Measurements from ENCODE around the gene SNCAIP.
"Not testable (repeated sequence)": the region's sequence is repeated elsewhere in the genome, so short reads cannot be mapped to it uniquely, and the experiment has no call there.

SNCAIP gene

GRCh38 chr5:122363623-122364022 lies 51.6 kb downstream of the SNCAIP start:
- no peak for DNase-seq

DNA sequence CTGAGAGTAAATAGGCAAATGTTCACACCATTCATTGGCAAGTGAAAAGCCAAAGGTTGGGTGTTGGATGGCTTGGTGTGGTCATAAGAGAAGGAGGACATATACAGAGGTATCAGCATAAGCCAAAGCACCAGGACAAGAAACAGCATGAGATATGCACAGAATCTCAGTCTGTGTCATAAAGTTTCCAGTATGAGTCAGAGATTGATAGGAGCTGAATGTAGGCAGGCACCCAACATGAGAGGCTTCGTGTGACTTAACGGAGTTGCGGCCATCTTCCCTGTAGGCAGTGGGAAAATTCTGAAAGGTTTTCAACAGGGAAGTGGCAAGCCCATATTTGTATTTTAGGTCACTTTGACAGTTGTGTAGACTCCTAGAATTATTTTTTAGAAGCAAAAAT lies 54.5 kb downstream of the SNCAIP start:
- no peak for DNase-seq

DNA sequence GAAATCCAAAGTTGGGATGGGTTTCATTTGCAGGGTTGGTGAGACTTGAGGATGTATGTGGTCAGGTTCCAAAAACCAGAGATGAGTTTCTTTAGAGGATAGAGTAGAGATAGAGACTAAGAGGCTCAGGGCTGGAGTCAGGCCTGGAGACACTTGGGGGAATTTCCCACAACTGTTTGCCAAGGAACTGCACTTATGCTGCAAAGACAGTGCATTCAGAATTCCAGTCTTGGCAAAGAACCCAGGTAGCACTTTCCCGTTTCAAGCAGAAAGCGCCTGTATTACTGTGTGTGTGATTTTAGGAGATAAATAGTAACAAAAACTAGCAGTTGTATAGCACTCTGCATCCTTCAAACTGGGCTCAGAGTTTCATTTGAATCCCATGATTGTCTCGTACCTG lies 55.4 kb downstream of the SNCAIP start:
- no peak for DNase-seq

GRCh38 chr5:122368510-122369251 lies 56.6 kb downstream of the SNCAIP start:
- DNase-seq, result no peak

- no peak for DNase-seq
These were observed 57.3 kb downstream of the SNCAIP start for GRCh38 chr5:122369253-122369815.

DNA sequence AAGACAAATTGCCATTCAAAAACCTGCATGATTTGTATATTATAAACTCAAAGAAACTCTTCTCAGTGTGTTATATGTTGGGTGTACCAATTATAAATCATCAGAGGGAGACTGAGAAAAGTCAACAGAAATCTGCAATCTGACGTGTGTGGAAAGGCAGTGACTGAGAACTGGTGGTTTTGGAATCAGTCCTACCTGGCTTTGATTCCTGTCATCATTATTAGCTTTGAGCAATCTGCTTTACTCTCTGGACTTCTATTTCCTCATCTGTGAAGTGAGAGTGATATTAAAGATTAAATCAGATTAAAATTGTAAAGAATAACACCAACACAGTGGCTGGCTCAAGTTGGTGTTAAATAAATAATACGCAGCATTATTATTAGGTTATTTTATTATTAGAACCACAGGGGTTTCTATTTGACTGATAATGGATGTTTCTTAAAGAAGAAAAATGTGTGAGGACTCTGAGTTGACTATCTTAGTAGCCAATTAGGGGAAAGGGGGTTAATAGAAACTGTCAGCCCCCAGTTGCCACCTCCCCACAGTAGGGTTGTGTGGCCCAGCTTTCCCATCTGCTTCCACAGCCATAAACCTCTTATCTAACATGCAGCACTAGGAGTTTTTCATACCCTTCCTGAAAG lies 59.6 kb downstream of the SNCAIP start:
- no peak for DNase-seq

- no peak for DNase-seq
These were observed 62.1 kb downstream of the SNCAIP start for GRCh38 chr5:122374110-122374509.

GRCh38 chr5:122375801-122376200 lies 63.8 kb downstream of the SNCAIP start:
- no peak for DNase-seq

DNA sequence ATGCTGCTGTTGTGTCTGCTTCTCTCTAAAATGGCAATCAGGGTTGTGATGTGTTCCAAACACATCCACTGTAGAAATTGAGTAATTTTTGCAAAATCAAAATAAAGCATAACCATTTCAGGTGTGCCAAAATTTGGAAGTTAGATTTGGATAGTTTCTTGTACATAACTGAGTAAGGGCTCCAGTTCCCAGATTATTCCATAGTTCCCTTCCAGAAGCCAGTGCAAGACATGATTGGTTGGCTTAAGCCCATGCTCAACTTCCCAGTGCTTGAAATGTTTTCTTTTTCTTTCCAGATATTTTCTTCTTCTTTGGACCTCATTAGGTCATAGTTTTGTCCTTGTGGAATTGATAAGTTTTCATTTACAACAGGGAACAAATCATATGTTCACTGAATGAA lies 64.2 kb downstream of the SNCAIP start:
- DNase-seq, result no peak

DNA sequence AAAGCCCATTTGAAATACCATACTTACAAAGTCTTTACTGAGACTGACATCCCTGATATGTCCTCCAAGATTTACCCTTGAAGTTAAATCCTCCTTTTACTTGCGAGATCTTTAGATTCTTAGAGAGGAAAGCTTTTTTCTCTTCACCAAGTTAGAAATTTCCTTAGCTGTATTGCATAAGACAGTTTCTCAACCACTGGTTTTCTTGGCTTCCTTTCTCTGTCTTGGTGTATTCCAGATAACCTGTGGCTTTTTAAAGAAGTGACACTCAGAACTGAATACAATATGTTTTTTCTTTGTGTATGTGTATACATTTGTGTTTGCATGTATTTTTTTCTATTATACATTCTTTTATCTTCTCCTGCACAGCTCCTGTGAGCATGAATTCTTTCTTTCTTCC lies 65.0 kb downstream of the SNCAIP start:
- no peak for DNase-seq

- DNase-seq, result not testable (repeated sequence)
These were observed 70.9 kb downstream of the SNCAIP start for GRCh38 chr5:122382938-122383337.

GRCh38 chr5:122384739-122385235 lies 72.8 kb downstream of the SNCAIP start:
- DNase-seq, result no peak

DNA sequence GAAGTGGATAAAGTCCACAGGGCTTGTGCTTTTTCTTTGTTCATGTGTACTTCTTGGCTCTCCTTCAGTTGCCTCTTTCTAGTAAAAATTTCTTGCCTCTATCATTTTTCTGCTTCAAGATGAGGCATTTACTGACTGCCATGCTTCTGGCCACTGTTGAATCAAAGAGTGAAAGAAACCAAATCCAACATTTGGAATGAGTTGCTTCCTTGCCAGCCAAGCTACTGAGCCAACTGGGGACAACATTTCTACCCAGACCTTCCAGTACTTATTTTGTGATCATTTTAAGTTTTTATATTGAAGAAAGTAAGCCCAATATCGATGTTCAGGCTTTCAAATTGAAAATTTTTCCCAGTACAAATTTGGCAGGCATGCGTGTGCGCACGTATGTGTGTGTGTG lies 73.2 kb downstream of the SNCAIP start:
- DNase-seq, result no peak

- DNase-seq, result no peak
These were observed 73.8 kb downstream of the SNCAIP start for GRCh38 chr5:122385808-122386207.

DNA sequence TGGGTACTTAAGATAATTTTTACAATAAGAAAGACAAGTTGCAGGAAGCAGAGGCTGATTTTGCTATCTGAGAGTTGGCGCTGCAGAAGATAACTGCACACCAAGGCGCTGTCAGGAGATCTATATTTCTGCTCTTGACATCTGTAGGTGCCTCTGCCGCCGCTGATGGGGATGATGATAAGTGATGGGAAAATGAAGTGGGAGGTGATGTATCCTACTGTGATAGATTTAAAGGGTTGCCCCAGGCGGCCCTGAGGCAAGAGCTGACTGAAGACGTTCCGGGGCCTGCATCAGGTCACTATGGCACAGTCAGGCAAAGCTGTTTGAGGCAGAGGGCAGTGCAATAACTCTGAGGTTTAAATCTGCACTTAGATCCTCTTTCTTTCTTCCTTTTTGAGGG lies 78.1 kb downstream of the SNCAIP start:
- DNase-seq, result no peak

DNA sequence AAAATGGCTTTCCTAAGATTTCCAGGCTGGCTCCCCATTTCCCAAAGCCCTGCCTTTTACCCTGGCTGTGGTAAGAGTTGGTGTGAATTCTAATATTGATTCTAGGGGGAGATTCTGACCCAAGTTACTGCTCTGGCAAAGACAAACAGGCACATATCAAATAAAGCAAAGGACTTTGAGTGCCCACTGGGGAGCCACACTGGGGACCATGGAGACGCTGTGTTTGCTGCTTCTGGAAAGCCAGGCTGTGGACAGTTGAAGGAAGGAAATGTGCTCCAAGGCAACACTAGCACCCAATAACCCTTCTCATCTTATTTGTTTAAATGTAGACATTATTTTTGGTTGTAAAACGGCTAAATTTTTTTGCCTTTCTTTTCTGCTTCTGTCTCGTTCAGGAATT lies 78.7 kb downstream of the SNCAIP start:
- no peak for DNase-seq

- no peak for DNase-seq
These were observed 79.6 kb downstream of the SNCAIP start for GRCh38 chr5:122391621-122392020.

- no peak for DNase-seq
These were observed 80.2 kb downstream of the SNCAIP start for GRCh38 chr5:122392224-122392623.

- no peak for DNase-seq
These were observed 80.8 kb downstream of the SNCAIP start for GRCh38 chr5:122392824-122393223.

DNA sequence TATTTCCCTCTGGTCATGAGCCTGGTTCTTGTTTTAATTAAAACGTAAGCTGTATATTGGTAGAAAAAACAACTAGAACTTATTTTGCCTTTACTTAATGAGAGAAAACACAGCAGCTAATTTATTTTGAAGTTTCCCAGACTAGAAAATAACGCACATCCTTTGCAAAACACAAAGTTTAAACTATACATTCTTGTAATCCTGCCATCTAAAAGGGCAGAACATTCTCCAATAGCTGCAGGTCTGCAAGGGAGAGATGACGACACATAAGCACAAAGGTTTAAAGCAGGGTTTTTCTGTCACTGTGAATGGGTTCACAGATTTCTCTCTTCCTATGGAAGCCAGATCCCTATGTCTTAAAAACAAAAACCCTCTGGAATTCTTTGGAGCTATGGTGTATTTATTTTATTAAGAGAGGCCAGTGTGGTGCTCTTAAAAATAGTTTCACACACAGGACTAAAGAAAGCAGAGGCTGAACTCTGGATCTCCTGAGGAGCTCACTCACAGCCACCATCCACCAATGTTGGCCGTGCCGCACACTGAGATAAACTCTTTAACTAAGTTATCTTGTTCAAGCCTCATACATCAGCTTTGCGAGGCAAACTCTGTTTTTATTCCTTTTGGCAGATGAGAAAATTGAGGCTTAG lies 82.4 kb downstream of the SNCAIP start:
- no peak for DNase-seq

DNA sequence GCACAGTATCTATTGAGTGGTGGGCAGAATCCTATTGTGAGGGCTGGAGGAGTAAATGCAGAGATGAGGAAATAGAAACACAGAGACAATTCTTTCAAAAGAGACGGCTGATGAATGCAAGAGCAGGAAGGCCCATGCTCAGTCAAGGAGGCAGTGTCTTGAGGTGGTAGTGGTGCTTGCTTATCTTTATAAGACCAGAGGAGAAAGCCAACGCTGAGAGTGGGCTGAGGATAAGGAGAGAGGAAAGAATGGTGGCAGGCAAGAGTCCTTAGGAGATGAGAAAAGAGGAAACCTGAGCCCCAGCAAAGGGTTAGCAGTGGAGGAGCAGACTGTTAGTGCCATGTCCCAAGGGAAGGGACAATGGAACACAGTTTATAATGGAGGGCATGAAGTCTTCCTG lies 86.0 kb downstream of the SNCAIP start:
- no peak for DNase-seq

GRCh38 chr5:122400341-122400740 lies 88.3 kb downstream of the SNCAIP start:
- no peak for DNase-seq

GRCh38 chr5:122400938-122401337 lies 88.9 kb downstream of the SNCAIP start:
- DNase-seq, result no peak

Data from CD4-positive, alpha-beta T cell treated with Interleukin-17A for 1 hour (primary cell).